H1 (cell line): ENCODE results near the gene CNOT10. TPM values are rescaled to one million over a fixed set of nuclear protein-coding genes. Genes with fewer than 3 reads are reported as not detected.

Experiments used
- CTCF ChIA-PET: fragments of 300-600 bp; sonication (Branson Sonifier 250); formaldehyde crosslinking; loops from one replicate; lab custom pipeline; 2021; ENCODE audit not compliant: partially characterized antibody; lab: Charles Lee
- POLR2A ChIA-PET: fragments of 300-600 bp; sonication (Branson Sonifier 250); formaldehyde crosslinking; loops from one replicate; lab custom pipeline; 2021; ENCODE audit warnings: inconsistent platforms; ENCODE audit not compliant: partially characterized antibody; lab: Charles Lee
- DNase-seq, 2 experiments: peaks; one replicate each; pipeline versions ENCODE4 v3.0.0 to v3.0.0-alpha.2; 2010 to 2022; ENCODE audit warnings: low spot score in 2 of 2, low read depth in 1 of 2, mixed read lengths in 1 of 2
- FAIRE-seq: peaks from 2 replicates; lab custom pipeline; 2011; peaks lifted over from hg19 to GRCh38; lab: Jason Lieb, UNC
- H2AFZ ChIP-seq: 2 replicates; pipeline ENCODE4 v1.8.1; 2012; ENCODE audit warnings: low read length, inconsistent platforms
- H2AK5ac ChIP-seq: 2 replicates; pipeline ENCODE4 v1.6.1; 2013; ENCODE audit warnings: low read depth, low read length
- H2BK120ac ChIP-seq: replicated peaks from 2 replicates; pipeline ENCODE3; 2013; ENCODE audit warnings: low read depth, low read length, inconsistent platforms
- H2BK12ac ChIP-seq: 2 replicates; pipeline ENCODE4 v1.6.1; 2013; ENCODE audit warnings: low read depth, low read length
- H2BK15ac ChIP-seq: 2 replicates; pipeline ENCODE4 v1.6.1; 2013; ENCODE audit warnings: low read length
- H2BK20ac ChIP-seq: 2 replicates; pipeline ENCODE4 v1.6.1; 2013; ENCODE audit warnings: low read length
- H2BK5ac ChIP-seq: 2 replicates; pipeline ENCODE4 v1.6.1; 2013; ENCODE audit warnings: low read depth, low read length
- H3K14ac ChIP-seq: 2 replicates; pipeline ENCODE4 v1.6.1; 2013; ENCODE audit warnings: inconsistent platforms; ENCODE audit not compliant: insufficient read length
- H3K18ac ChIP-seq: 2 replicates; pipeline ENCODE4 v1.6.1; 2013; ENCODE audit warnings: low read length; ENCODE audit errors: extremely low read depth
- H3K23ac ChIP-seq: 2 replicates; pipeline ENCODE4 v1.6.1; 2013; ENCODE audit warnings: inconsistent platforms; ENCODE audit not compliant: insufficient read length
- H3K23me2 ChIP-seq: 2 replicates; pipeline ENCODE4 v1.6.1; 2013; ENCODE audit warnings: low read depth, low read length
- H3K27ac ChIP-seq: 2 replicates; pipeline ENCODE4 v1.6.1; 2011; ENCODE audit warnings: low read depth, low read length, inconsistent platforms
- H3K27me3 ChIP-seq, 4 experiments: replicated peaks in 1 of 4; 1 replicate in 1 of 4; 2 replicates in 3 of 4; pipeline versions ENCODE4 v1.6.1 to v1.8.1; 2011 to 2013; ENCODE audit warnings: low read length in 3 of 4, mild to moderate bottlenecking in 3 of 4, inconsistent platforms in 2 of 4, mixed read lengths in 2 of 4, moderate library complexity in 1 of 4; ENCODE audit not compliant: control insufficient read depth in 3 of 4, insufficient read depth in 3 of 4; ENCODE audit errors: extremely low read depth in 1 of 4
- H3K36me3 ChIP-seq, 4 experiments: 2 replicates each; pipeline versions ENCODE4 v1.6.1 to v1.8.1; 2011 to 2013; ENCODE audit warnings: mild to moderate bottlenecking in 4 of 4, low read length in 3 of 4, moderate library complexity in 2 of 4, control low read depth in 1 of 4, inconsistent platforms in 1 of 4; ENCODE audit not compliant: insufficient read depth in 4 of 4, control insufficient read depth in 2 of 4
- H3K4ac ChIP-seq: replicated peaks from 2 replicates; pipeline ENCODE3; 2013; ENCODE audit warnings: low read length, low read depth, mixed read lengths, inconsistent platforms; ENCODE audit not compliant: insufficient read length
- H3K4me1 ChIP-seq, 4 experiments: replicated peaks in 1 of 4; 1 replicate in 1 of 4; 2 replicates in 3 of 4; pipeline versions ENCODE4 v1.6.1 to v1.8.1; 2011 to 2013; ENCODE audit warnings: low read length in 3 of 4, inconsistent platforms in 2 of 4, mixed read lengths in 1 of 4; ENCODE audit not compliant: insufficient read depth in 4 of 4, control insufficient read depth in 3 of 4
- H3K4me2 ChIP-seq, 2 experiments: 2 replicates each; pipeline versions ENCODE4 v1.6.1 to v1.8.1; 2011 to 2013; ENCODE audit warnings: low read depth in 2 of 2, low read length in 2 of 2, control low read depth in 1 of 2, inconsistent platforms in 1 of 2, mild to moderate bottlenecking in 1 of 2; ENCODE audit not compliant: insufficient read depth in 1 of 2
- H3K4me3 ChIP-seq, 4 experiments: fragments of 200-600, 300-600 bp in 1 of 4; sonication (generic), shearing (Covaris generic), sonication (Bioruptor Twin) in 1 of 4; 2 replicates each; pipeline versions ENCODE4 v1.5.1 to v1.8.1; 2011 to 2016; ENCODE audit warnings: low read length in 4 of 4, low read depth in 3 of 4, control low read depth in 2 of 4, inconsistent platforms in 2 of 4, mild to moderate bottlenecking in 2 of 4, mixed read lengths in 1 of 4, moderate library complexity in 1 of 4; ENCODE audit not compliant: insufficient read depth in 2 of 4; ENCODE audit errors: extremely low read depth in 1 of 4
- H3K56ac ChIP-seq: replicated peaks from 2 replicates; pipeline ENCODE3; 2013; ENCODE audit warnings: low read depth, mild to moderate bottlenecking, mixed read lengths, low read length, inconsistent platforms; ENCODE audit not compliant: insufficient read length
- H3K79me1 ChIP-seq: 2 replicates; pipeline ENCODE4 v1.6.1; 2013; ENCODE audit warnings: low read depth, low read length, control low read depth
- H3K79me2 ChIP-seq, 2 experiments: 2 replicates each; pipeline versions ENCODE4 v1.6.1 to v1.8.1; 2012 to 2013; ENCODE audit warnings: low read length in 2 of 2, mild to moderate bottlenecking in 2 of 2, inconsistent platforms in 1 of 2; ENCODE audit not compliant: insufficient read depth in 2 of 2, control insufficient read depth in 1 of 2
- H3K9ac ChIP-seq, 4 experiments: replicated peaks in 1 of 4; 1 replicate in 1 of 4; 2 replicates in 3 of 4; pipeline versions ENCODE4 v1.6.1 to v1.8.1; 2011 to 2013; ENCODE audit warnings: low read depth in 3 of 4, low read length in 3 of 4, control low read depth in 2 of 4, mild to moderate bottlenecking in 2 of 4, moderate library complexity in 2 of 4, inconsistent platforms in 1 of 4; ENCODE audit errors: extremely low read depth in 1 of 4
- H3K9me3 ChIP-seq, 2 experiments: 2 replicates each; pipeline versions ENCODE4 v1.6.1 to v1.8.1; 2012 to 2013; ENCODE audit warnings: mild to moderate bottlenecking in 2 of 2, moderate library complexity in 2 of 2, control low read depth in 1 of 2, inconsistent platforms in 1 of 2, low read depth in 1 of 2, low read length in 1 of 2, mixed read lengths in 1 of 2; ENCODE audit not compliant: insufficient read depth in 2 of 2
- H4K20me1 ChIP-seq, 2 experiments: replicated peaks in 1 of 2; 2 replicates each; pipeline versions ENCODE3 to v1.8.1; 2011 to 2013; ENCODE audit warnings: inconsistent platforms in 2 of 2, low read length in 2 of 2, mild to moderate bottlenecking in 1 of 2; ENCODE audit not compliant: insufficient read depth in 2 of 2, control insufficient read depth in 1 of 2
- H4K5ac ChIP-seq: 2 replicates; pipeline ENCODE4 v1.6.1; 2013; ENCODE audit warnings: low read length, low read depth, mixed read lengths, inconsistent platforms; ENCODE audit not compliant: insufficient read length
- H4K8ac ChIP-seq: 2 replicates; pipeline ENCODE4 v1.8.0; 2013; ENCODE audit warnings: mild to moderate bottlenecking, moderate library complexity, low read length, inconsistent platforms; ENCODE audit not compliant: insufficient read depth; ENCODE audit errors: extremely low read depth
- H4K91ac ChIP-seq: replicated peaks from 2 replicates; pipeline ENCODE3; 2013; ENCODE audit warnings: low read length, mixed read lengths, inconsistent platforms; ENCODE audit not compliant: insufficient read length
- CHD1 ChIP-seq: IDR thresholded peaks from 2 replicates; pipeline ENCODE4 v1.6.1; 2012; ENCODE audit warnings: low read depth, low read length, improper control_type of control experiment
- SRF ChIP-seq: IDR thresholded peaks from 2 replicates; pipeline ENCODE4 v1.6.1; 2011; ENCODE audit warnings: mild to moderate bottlenecking, low read depth, low read length, moderate library complexity
- TAF1 ChIP-seq: IDR thresholded peaks from 2 replicates; pipeline ENCODE4 v1.6.1; 2011; ENCODE audit warnings: mild to moderate bottlenecking, low read depth, low read length
- WGBS, 2 experiments: shearing (Covaris generic) in 1 of 2; methylation state at CpG; one replicate each; pipeline versions ENCODE4 v1.1.6 to v1.1.7; 2013 to 2015; ENCODE audit warnings: low lambda C conversion rate in 2 of 2, mixed read lengths in 2 of 2, inconsistent platforms in 1 of 2, low coverage in 1 of 2, missing lambda C conversion rate in 1 of 2; ENCODE audit not compliant: insufficient replicate concordance in 2 of 2, insufficient coverage in 1 of 2, insufficient read length in 1 of 2; ENCODE audit errors: extremely low coverage in 1 of 2, missing lambda C conversion rate in 1 of 2; 5-methylcytosine and 5-hydroxymethylcytosine counted together
- polyA plus RNA-seq, 7 experiments: library from polyadenylated mRNA; depleted of rRNA in 3 of 7; stranded (reverse) in 5 of 7; unstranded in 2 of 7; fragments of >200 nt in 5 of 7; fragments of 200-250 nt in 2 of 7; gene quantifications; 1 replicate in 5 of 7; 2 replicates in 1 of 7; 4 replicates in 1 of 7; pipeline versions ENCODE4 v1.2.1 to v1.2.3, GENCODE V29; 2011 to 2013; ENCODE audit warnings: missing spikeins in 2 of 7, mixed read lengths in 2 of 7
- total RNA-seq: library from RNA; stranded (reverse); fragmentation: NEBNext Ultra II Directional; extraction: Animal tissue kit (Norgen Biotek cat#: 25700); gene quantifications from 2 replicates; pipeline ENCODE4 v1.2.1, GENCODE V29; 2021

Gene CNOT10
- total and polyA plus RNA-seq, 2 of the 8 experiments (the other 6 are each of a cell fraction or from before 2014, with no cell fraction given), result 39.9 to 55.9 TPM

GRCh38 chr3:32820430-32820829, 135.4 kb downstream of the CNOT10 start:
- no peak overlapping the region for H3K23ac ChIP-seq
- peak overlapping the region; percentile 88 to 98 (median 94) for H3K4me3 ChIP-seq
- peaks cover 23 to 39% of the 10 kb centered on the region in 2 experiments for H4K20me1 ChIP-seq
- no peak overlapping the region for H2AFZ ChIP-seq
- H3K27me3 ChIP-seq, result no peaks in the 10 kb centered on the region
- no peak overlapping the region for H2BK12ac ChIP-seq
- H2BK5ac ChIP-seq, result no peak overlapping the region
- peak overlapping the region; percentile 50 to 94 (median 93); a peak in 6 of 7 replicates for H3K9ac ChIP-seq
- no peaks in the 10 kb centered on the region for H3K9me3 ChIP-seq
- H4K5ac ChIP-seq, result peak overlapping the region; percentile 72
- DNase-seq, result no peak
- H3K79me1 ChIP-seq, result no peaks in the 10 kb centered on the region
- peak overlapping the region; percentile 93 to 96 for H3K4me2 ChIP-seq
- H4K91ac ChIP-seq, result no peak overlapping the region
- H2AK5ac ChIP-seq, result no peak overlapping the region
- no peak overlapping the region for H2BK15ac ChIP-seq
- H3K23me2 ChIP-seq, result peaks cover 10% of the 10 kb centered on the region; the same call in 1 of the 2 replicates
- H3K79me2 ChIP-seq, result peaks cover 85 to 97% of the 10 kb centered on the region in 2 experiments
- TF ChIP-seq SRF, result no peak
- peak; percentile 17; the same call in 1 of the 2 replicates for TF ChIP-seq TAF1
- peak; percentile 11; the same call in 1 of the 2 replicates for TF ChIP-seq CHD1
- H3K56ac ChIP-seq, result no peak overlapping the region
- POLR2A ChIA-PET, result interaction anchor here (0.8 to 15.1 kb wide), 25 partner anchors 8 to 92 kb away, joined by 3 to 303 read pairs (median 6); no protein-coding TSS in a partner anchor
- no peak overlapping the region for H2BK120ac ChIP-seq
- no peak overlapping the region for H3K14ac ChIP-seq
- H3K4ac ChIP-seq, result no peak overlapping the region
- no peak overlapping the region for H2BK20ac ChIP-seq
- peaks cover 24 to 68% (median 34%) of the 10 kb centered on the region in 4 experiments for H3K36me3 ChIP-seq
- H3K4me1 ChIP-seq, result peaks cover 6 to 19% (median 14%) of the 10 kb centered on the region in 4 experiments
- no peak overlapping the region for H4K8ac ChIP-seq
- H3K27ac ChIP-seq, result peak overlapping the region; percentile 35; the same call in 1 of the 2 replicates
- peak; percentile 13 for FAIRE-seq
- 11% methylated on average over 2 of the region's 2 CpGs; no CpG with 5 or more reads in 1 of the 2 experiments for WGBS, 2 experiments
- CTCF ChIA-PET, result interaction anchor here (0.8 to 2.7 kb wide), 18 partner anchors 14 to 254 kb away, joined by 3 to 13 read pairs (median 4); no protein-coding TSS in a partner anchor
- H3K18ac ChIP-seq, result no peak overlapping the region
